NCI-H2196 treated with DMSO at 0.1 percent for 48 hours (cell line): ENCODE data around the gene HBQ1.
"Not testable (repeated sequence)": the region's sequence is repeated elsewhere in the genome, so short reads cannot be mapped to it uniquely, and the experiment has no call there.

Experiments
- DNase-seq: peaks from one replicate; lab custom pipeline; 2025; ENCODE audit not compliant: unreplicated experiment; lab: John Stamatoyannopoulos, UW

Gene HBQ1

DNA sequence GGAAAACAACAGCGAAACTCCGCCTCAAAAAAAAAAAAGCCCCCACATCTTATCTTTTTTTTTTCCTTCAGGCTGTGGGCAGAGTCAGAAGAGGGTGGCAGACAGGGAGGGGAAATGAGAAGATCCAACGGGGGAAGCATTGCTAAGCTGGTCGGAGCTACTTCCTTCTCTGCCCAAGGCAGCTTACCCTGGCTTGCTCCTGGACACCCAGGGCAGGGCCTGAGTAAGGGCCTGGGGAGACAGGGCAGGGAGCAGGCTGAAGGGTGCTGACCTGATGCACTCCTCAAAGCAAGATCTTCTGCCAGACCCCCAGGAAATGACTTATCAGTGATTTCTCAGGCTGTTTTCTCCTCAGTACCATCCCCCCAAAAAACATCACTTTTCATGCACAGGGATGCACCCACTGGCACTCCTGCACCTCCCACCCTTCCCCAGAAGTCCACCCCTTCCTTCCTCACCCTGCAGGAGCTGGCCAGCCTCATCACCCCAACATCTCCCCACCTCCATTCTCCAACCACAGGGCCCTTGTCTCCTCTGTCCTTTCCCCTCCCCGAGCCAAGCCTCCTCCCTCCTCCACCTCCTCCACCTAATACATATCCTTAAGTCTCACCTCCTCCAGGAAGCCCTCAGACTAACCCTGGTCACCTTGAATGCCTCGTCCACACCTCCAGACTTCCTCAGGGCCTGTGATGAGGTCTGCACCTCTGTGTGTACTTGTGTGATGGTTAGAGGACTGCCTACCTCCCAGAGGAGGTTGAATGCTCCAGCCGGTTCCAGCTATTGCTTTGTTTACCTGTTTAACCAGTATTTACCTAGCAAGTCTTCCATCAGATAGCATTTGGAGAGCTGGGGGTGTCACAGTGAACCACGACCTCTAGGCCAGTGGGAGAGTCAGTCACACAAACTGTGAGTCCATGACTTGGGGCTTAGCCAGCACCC is 5.0 kb upstream of the HBQ1 start:
- DNase-seq, result no peak

DNA sequence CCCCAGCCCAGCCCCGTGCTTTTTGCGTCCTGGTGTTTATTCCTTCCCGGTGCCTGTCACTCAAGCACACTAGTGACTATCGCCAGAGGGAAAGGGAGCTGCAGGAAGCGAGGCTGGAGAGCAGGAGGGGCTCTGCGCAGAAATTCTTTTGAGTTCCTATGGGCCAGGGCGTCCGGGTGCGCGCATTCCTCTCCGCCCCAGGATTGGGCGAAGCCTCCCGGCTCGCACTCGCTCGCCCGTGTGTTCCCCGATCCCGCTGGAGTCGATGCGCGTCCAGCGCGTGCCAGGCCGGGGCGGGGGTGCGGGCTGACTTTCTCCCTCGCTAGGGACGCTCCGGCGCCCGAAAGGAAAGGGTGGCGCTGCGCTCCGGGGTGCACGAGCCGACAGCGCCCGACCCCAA is 4.3 kb upstream of the HBQ1 start:
- DNase-seq, result not testable (repeated sequence)

DNA sequence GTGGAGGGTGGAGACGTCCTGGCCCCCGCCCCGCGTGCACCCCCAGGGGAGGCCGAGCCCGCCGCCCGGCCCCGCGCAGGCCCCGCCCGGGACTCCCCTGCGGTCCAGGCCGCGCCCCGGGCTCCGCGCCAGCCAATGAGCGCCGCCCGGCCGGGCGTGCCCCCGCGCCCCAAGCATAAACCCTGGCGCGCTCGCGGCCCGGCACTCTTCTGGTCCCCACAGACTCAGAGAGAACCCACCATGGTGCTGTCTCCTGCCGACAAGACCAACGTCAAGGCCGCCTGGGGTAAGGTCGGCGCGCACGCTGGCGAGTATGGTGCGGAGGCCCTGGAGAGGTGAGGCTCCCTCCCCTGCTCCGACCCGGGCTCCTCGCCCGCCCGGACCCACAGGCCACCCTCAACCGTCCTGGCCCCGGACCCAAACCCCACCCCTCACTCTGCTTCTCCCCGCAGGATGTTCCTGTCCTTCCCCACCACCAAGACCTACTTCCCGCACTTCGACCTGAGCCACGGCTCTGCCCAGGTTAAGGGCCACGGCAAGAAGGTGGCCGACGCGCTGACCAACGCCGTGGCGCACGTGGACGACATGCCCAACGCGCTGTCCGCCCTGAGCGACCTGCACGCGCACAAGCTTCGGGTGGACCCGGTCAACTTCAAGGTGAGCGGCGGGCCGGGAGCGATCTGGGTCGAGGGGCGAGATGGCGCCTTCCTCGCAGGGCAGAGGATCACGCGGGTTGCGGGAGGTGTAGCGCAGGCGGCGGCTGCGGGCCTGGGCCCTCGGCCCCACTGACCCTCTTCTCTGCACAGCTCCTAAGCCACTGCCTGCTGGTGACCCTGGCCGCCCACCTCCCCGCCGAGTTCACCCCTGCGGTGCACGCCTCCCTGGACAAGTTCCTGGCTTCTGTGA is 3.5 kb upstream of the HBQ1 start, which contains the start of gene HBA1:
Gene HBA1, plus strand, starts transcription at position 204 of the 906 bp plus-strand sequence. Its CDS starts 37 bp downstream, at position 241.
- not testable (repeated sequence) for DNase-seq

DNA sequence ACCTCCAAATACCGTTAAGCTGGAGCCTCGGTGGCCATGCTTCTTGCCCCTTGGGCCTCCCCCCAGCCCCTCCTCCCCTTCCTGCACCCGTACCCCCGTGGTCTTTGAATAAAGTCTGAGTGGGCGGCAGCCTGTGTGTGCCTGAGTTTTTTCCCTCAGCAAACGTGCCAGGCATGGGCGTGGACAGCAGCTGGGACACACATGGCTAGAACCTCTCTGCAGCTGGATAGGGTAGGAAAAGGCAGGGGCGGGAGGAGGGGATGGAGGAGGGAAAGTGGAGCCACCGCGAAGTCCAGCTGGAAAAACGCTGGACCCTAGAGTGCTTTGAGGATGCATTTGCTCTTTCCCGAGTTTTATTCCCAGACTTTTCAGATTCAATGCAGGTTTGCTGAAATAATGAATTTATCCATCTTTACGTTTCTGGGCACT is 2.9 kb upstream of the HBQ1 start:
- DNase-seq, result peak; percentile 100

DNA sequence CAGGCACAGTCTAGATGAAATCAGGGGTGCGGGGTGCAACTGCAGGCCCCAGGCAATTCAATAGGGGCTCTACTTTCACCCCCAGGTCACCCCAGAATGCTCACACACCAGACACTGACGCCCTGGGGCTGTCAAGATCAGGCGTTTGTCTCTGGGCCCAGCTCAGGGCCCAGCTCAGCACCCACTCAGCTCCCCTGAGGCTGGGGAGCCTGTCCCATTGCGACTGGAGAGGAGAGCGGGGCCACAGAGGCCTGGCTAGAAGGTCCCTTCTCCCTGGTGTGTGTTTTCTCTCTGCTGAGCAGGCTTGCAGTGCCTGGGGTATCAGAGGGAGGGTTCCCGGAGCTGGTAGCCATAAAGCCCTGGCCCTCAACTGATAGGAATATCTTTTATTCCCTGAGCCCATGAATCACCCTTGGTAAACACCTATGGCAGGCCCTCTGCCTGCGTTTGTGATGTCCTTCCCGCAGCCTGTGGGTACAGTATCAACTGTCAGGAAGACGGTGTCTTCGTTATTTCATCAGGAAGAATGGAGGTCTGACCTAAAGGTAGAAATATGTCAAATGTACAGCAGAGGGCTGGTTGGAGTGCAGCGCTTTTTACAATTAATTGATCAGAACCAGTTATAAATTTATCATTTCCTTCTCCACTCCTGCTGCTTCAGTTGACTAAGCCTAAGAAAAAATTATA is 2.1 kb upstream of the HBQ1 start:
- DNase-seq, result no peak

DNA sequence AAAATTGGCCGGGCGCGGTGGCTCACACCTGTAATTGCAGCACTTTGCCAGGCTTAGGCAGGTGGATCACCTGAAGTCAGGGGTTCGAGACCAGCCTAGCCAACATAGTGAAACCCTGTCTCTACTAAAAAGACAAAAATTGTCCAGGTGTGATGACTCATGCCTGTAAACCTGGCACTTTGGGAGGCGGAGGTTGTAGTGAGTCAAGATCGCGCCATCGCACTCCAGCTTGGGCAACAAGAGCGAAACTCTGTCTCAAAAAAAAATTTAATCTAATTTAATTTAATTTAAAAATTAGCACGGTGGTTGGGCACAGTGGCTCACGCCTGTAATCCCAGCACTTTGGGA is 1.6 kb upstream of the HBQ1 start:
- no peak for DNase-seq

DNA sequence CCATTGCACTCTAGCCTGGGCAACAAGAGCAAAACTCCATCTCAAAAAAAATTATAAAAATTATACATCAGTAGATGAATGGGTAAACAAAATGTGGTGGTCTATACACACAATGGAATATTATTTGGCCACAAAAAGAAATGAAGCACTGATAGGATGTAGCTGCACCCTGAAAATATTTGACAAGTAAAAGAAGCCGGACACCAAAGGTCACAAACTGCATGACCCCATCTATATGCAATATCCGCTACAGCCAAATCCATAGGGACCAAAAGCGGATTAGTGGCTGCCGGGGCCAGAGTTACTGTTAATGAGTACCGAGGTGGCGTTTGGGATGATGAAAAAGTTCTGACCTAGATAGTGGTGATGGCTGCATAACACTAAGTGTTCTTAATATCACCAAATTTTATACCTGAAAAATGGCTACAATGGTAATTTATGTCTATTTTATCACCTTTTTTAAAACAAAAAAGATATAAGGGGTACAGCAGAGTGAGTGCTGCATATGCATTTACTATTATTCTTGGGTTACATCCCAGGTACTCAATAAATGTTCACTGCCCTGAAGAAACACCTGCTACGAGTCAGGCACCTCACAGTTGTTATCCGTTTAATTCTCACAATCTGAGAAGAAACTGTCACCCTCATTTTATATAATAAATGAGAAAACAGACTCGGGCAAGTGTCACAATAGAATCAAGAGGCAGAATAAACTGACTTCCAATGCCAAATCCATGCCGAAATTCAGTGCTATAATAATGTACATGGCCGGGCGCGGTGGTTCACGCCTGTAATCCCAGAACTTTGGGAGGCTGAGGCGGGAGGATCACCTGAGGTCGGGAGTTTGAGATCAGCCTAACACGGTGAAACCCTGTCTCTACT is 807 bp upstream of the HBQ1 start:
- DNase-seq, result no peak

DNA sequence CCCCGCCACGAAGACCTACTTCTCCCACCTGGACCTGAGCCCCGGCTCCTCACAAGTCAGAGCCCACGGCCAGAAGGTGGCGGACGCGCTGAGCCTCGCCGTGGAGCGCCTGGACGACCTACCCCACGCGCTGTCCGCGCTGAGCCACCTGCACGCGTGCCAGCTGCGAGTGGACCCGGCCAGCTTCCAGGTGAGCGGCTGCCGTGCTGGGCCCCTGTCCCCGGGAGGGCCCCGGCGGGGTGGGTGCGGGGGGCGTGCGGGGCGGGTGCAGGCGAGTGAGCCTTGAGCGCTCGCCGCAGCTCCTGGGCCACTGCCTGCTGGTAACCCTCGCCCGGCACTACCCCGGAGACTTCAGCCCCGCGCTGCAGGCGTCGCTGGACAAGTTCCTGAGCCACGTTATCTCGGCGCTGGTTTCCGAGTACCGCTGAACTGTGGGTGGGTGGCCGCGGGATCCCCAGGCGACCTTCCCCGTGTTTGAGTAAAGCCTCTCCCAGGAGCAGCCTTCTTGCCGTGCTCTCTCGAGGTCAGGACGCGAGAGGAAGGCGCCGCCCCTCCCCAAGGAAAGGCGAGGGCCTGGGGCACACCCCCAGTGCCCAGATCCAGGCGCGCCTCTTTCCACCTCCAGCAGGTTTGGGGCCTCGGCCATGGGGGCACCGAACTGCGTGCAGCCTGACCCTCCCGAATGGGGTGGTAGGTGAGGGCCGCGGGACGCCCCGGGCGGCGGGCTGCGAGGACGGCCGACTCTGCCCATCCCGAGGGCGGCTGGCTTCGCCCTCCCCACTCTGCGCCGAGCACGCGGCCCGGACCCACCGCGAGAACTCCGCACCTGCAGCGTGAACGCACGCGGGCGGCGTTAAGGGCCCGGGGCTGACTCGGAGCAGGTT is 664 bp downstream of the HBQ1 start:
- DNase-seq, result peak; percentile 58

DNA sequence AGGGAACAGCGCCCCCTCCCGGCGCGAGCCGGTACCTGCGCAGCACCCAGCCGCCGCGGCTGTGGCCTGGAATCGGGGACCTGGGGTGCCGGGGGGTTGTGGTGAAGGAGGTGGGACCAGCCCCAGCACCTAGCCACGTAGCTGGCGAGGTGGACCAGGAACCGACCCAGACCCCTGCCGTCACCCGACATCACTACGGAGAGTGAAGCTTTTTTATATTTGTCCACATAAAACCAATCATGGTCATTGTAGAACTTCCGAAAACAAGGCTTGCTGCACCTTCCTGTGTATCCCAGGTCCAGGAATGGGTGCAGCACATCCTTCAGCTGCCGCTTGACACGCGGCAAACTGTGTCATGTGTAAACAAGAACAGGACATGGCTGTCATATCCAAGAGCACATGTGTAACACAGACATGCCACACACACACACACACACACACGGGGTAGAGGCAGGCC is 1.3 kb downstream of the HBQ1 start:
- no peak for DNase-seq

DNA sequence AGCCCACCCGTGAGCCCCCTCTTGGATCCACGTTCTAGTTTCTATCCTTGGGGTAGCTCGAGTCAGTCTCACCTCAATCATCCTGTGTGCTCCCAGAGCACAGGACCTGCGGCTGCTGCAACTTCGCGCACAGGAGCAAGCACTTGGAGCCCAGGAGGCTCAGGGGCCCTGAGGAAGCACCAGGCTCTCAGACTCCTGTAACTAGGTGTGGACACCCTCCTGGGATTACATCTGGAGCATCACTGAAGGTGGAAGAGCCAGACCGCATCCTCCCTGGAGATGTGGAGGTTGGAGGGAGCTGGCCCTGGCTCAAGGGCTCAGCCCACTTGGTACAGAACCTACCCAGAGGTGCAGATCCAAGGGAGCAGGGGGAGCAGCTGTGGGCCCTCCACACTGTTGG is 2.7 kb downstream of the HBQ1 start:
- no peak for DNase-seq

DNA sequence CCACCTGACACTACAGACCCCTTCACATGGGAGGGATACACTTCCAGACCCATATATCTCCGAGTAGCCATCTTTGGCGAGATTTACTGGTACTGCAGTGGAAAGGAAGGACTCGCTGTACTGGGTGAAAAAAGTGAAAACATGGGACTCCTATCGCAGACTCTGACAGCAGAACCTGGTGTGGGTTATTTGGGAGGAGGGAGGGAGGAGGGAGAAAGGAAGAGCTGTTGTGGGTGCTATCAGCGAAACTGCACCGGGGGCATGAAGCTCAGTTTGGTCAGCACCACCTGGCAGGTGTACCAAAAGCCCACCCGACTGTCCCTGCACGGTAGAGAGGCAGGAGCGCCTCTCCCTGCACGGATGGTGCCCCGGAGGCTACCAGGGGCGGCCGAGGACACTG is 5.0 kb downstream of the HBQ1 start:
- no peak for DNase-seq

DNA sequence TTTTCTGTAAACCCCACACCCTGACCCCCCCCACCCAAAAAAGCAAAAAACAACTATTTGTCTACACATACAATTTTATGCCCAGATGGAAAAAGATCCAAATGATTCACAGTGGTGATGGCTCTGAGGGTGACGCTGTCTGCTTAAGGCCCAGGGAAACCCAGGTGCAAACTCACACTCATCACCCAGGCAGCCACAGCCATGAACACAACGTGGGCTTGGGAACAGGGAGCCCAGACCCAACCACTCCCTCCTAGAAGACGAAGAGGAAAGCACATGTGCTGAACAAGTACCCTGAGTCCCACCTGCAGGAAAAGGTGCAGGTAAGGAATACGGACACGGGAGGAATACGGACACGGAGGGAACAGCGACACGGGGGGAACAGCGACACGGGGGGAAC is 5.4 kb downstream of the HBQ1 start:
- DNase-seq, result no peak

DNA sequence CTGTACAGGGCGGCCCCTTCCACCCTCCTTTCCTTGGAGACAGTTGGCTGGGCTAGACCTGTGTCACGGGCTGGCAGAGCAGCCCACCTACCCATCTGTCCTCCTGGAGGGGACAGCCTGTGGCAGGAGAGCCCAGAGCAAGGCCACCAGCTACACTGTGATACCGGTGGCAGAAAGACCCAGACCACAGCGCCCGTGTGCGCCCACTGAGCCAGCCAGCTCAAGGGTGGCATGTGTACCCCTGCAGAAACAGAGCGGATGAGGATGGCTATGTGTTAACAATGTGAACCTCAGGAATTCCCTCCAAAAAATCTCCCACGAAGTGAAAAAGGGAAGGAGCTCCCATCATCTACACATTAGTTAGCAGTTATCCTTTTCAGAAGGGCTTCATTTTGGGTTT is 7.1 kb downstream of the HBQ1 start:
- no peak for DNase-seq

DNA sequence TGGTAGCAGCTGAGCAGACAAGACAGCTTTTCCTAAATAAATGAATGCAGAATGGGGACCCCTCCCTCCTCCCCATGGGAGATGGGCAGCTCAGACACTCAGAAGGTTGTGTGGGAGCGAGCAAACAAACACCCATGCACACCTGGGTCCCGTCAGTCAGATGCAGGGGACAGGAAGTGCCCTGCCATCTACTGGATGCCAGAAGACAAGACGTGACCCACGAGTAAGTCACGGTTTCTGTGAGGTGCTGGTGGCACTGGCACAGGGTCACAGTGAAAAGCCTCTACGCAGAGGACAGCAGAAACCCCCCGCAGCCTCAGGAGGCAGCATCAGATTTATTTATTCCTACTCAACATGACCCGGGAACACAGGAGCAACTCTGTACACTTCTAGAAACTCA is 8.4 kb downstream of the HBQ1 start:
- DNase-seq, result no peak

DNA sequence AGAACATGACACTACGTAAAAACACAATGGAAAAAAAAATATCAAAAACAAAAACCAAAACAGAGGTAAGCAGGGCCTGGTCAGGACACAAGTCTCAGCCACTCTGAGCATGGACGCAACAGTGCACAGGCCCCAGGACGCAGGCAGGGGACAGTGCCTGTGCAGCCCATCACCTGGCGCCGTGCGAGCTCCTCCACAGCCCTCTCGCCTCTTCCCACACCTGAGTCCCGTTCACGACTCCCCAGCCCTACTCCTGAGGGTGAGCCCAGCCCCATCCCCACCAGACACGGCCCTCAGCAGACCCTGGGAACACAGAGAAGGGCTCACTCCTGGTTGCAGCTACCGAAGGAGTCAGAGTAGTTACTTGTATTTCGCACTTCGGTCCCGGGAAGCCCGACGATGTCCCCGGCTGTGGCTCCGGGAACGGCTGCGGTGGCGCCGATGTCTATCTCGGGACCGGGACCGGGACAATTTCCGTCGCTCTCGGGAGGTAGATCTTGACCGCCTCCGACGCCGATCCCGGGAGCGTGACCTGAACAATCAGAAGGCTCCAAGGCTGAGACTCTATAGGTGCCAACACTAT is 9.4 kb downstream of the HBQ1 start:
- no peak for DNase-seq

DNA sequence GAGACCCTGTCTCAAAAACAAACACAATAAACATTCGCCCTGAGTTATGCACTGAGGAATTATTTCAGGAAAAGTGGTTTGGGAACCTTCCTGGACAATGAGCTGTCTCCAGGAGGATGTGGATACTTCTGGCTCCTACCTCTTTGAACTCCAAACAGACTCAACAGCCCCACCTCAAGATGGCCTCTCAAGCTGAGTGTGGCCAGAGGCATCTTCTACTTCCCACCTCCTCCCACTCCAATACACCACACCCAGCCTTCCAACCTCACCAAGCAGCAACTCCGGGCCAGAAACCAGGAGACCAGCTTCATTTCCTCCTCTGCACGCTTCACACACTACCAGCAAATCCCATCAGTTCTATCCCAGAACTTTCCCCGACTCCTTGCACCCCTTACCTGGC is 11.6 kb downstream of the HBQ1 start:
- DNase-seq, result no peak

DNA sequence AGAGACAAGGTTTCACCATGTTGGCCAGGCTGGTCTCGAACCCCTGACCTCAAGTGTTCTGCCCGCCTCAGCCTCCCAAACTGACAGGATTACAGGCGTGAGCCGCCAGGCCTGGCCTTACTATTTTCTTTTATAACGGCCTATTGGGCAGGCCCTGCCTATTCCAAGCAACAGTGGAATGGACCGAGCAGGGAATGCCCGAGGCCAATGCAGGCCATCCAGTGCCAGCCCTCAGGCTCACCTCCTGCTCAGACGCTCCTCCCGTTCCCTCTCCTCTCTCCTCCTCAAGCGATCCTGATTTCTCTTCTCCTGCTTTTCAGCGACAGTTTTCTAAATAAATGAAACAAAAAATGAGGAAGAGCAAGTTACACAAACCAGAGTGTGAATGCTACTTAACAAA is 12.4 kb downstream of the HBQ1 start:
- no peak for DNase-seq

DNA sequence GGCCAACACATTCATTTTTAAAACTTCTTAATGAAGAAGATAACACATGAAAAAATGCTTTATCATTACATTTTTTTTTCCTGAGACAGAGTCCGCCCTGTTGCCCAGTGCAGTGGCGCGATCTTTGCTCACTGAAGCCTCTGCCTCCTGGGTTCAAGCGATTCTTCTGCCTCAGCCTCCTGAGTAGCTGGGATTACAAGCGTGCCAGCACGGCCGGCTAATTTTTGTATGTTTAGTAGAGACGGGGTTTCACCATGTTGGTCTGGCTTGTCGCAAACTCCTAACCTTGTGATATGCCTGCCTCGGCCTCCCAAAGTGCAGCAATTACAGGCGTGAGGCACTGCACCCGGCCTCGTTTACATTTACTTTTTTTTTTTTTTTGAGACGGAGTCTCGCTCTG is 13.2 kb downstream of the HBQ1 start:
- no peak for DNase-seq

DNA sequence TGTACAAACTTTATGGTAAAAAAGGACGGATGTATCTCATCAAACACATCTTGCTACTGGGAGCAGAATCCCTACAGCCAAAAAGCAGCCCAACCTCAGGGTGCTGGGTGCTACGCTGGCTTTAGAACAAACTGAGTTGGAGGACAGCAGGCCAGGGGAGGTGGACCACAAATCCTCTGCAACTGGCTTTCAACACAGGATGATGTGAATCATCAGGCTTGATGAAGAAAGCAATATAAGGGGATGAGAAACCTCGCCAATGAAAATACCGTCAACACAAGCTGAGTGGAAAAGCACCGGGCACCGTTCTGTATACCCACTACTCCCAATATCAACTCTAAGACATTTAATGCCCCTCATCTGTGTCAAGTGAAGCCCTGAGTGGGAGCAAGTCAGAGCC is 14.3 kb downstream of the HBQ1 start:
- DNase-seq, result no peak
